PC-3 (cell line): ENCODE measurements around the gene SAMD10. TPM values are rescaled to one million over a fixed set of nuclear protein-coding genes. Genes with fewer than 3 reads are reported as not detected.

Experiments used
- ATAC-seq: fragments of 200-7000 bp; cut with Tn5 transposase; 2 replicates; pipeline ENCODE4 v1.9.1; 2020; ENCODE audit warnings: mild to moderate bottlenecking, moderate library complexity
- BruUV-seq: library from RNA; stranded (reverse); fragments of 400-500 nt; replicated peaks from 2 replicates; lab custom pipeline; 2021; lab: Mats Ljungman, UMichigan
- CTCF ChIA-PET: fragments of 300-600 bp; sonication (Branson Sonifier 250); formaldehyde crosslinking; loops from one replicate; lab custom pipeline; 2022; ENCODE audit warnings: antibody characterized with exemption; lab: Charles Lee
- POLR2A ChIA-PET: fragments of 300-600 bp; sonication (Branson Sonifier 250); formaldehyde crosslinking; loops from one replicate; lab custom pipeline; 2022; ENCODE audit warnings: antibody characterized with exemption; ENCODE audit not compliant: unreplicated experiment; lab: Charles Lee
- DNase-seq: peaks from one replicate; pipeline ENCODE4 v3.0.0-alpha.2; 2015
- H2AFZ ChIP-seq: fragments of 300-600 bp; sonication (generic); 2 replicates; pipeline ENCODE4 v1.6.0; 2016; ENCODE audit warnings: antibody characterized with exemption, low read length
- H3F3A ChIP-seq: fragments of 300-600 bp; sonication (generic); one replicate; pipeline ENCODE4 v1.6.0; 2017; ENCODE audit warnings: antibody characterized with exemption, low read length, control low read depth, mild to moderate bottlenecking; ENCODE audit not compliant: unreplicated experiment
- H3K27ac ChIP-seq: fragments of 300-600 bp; sonication (generic); 2 replicates; pipeline ENCODE4 v1.5.1; 2016; ENCODE audit warnings: mild to moderate bottlenecking, low read length
- H3K27me3 ChIP-seq: fragments of 300-600 bp; sonication (generic); 2 replicates; pipeline ENCODE4 v1.6.1; 2016; ENCODE audit warnings: low read length, mixed read lengths
- H3K36me3 ChIP-seq: fragments of 300-600 bp; sonication (generic); 2 replicates; pipeline ENCODE4 v1.6.1; 2016; ENCODE audit warnings: low read depth, mixed run types, low read length, mixed read lengths
- H3K4me1 ChIP-seq: fragments of 300-600 bp; sonication (generic); 2 replicates; pipeline ENCODE4 v1.5.1; 2016; ENCODE audit warnings: low read length; ENCODE audit not compliant: insufficient read depth
- H3K4me2 ChIP-seq: fragments of 300-600 bp; sonication (generic); 2 replicates; pipeline ENCODE4 v1.6.0; 2016; ENCODE audit warnings: low read length
- H3K4me3 ChIP-seq: fragments of 300-600 bp; sonication (generic); 2 replicates; pipeline ENCODE4 v1.5.1; 2016; ENCODE audit warnings: mild to moderate bottlenecking, low read length, mixed read lengths
- H3K79me2 ChIP-seq: fragments of 300-600 bp; sonication (generic); 2 replicates; pipeline ENCODE4 v1.6.1; 2017; ENCODE audit warnings: low read length, mixed read lengths
- H3K9ac ChIP-seq: fragments of 300-600 bp; sonication (generic); 2 replicates; pipeline ENCODE4 v1.6.0; 2016; ENCODE audit warnings: mild to moderate bottlenecking, low read length
- H3K9me2 ChIP-seq: fragments of 300-600 bp; sonication (generic); replicated peaks from 2 replicates; pipeline ENCODE4 v1.6.1; 2016; ENCODE audit warnings: mixed run types, low read length, mixed read lengths
- H3K9me3 ChIP-seq: fragments of 300-600 bp; sonication (generic); 2 replicates; pipeline ENCODE4 v1.6.1; 2016; ENCODE audit warnings: low read length, mixed read lengths
- H4K20me1 ChIP-seq: fragments of 300-600 bp; sonication (generic); 2 replicates; pipeline ENCODE4 v1.6.1; 2016; ENCODE audit warnings: low read length, mixed read lengths
- CTCF ChIP-seq: fragments of 300-600 bp; sonication (generic); conservative IDR thresholded peaks from 2 replicates; pipeline ENCODE4 v1.5.1; 2017; ENCODE audit warnings: antibody characterized with exemption, low read depth, mild to moderate bottlenecking, low read length
- EZH2 ChIP-seq: fragments of 300-600 bp; sonication (generic); IDR thresholded peaks from one replicate; pipeline ENCODE4 v1.6.1; 2017; ENCODE audit warnings: antibody characterized with exemption, mild to moderate bottlenecking, low read length; ENCODE audit not compliant: unreplicated experiment
- EZH2phosphoT487 ChIP-seq: fragments of 300-600 bp; sonication (generic); IDR thresholded peaks from 2 replicates; pipeline ENCODE4 v1.6.1; 2018; ENCODE audit warnings: mild to moderate bottlenecking, antibody characterized with exemption, low read length, borderline replicate concordance
- intact Hi-C: fragments of 100-400 bp; cut with micrococcal nuclease; formaldehyde crosslinking; loops from 2 replicates; pipeline ENCODE4 v1.9.0; 2023
- total RNA-seq: library from RNA; depleted of rRNA; stranded (reverse); fragments of >200 nt; gene quantifications from 2 replicates; pipeline ENCODE4 v1.2.3, GENCODE V29; 2014

The SAMD10 gene
- total RNA-seq, 1 experiment from 2014 or later: 7.4 TPM

- H4K20me1 ChIP-seq: no peaks in the 10 kb centered on the region
- ATAC-seq: no peak
- H3K4me2 ChIP-seq: no peak overlapping the region
- POLR2A ChIA-PET: no interaction called here
- peaks cover 5% of the 10 kb centered on the region; the same call in 1 of the 2 replicates for H3K36me3 ChIP-seq
- H3K27me3 ChIP-seq: no peaks in the 10 kb centered on the region
- TF ChIP-seq CTCF: no peak
- no peak for TF ChIP-seq EZH2
- TF ChIP-seq EZH2phosphoT487: no peak
- H3K4me1 ChIP-seq: no peaks in the 10 kb centered on the region
- no peak for DNase-seq
- intact Hi-C loops: no loop called here
- H3K9ac ChIP-seq: no peak overlapping the region
- no peak overlapping the region for H3K4me3 ChIP-seq
- peaks cover 6% of the 10 kb centered on the region for H3K79me2 ChIP-seq
- CTCF ChIA-PET: no interaction called here
- no peak overlapping the region for H3K27ac ChIP-seq
- no TSS peak for BruUV-seq
- no peak overlapping the region for H2AFZ ChIP-seq
- no peaks in the 10 kb centered on the region for H3K9me2 ChIP-seq
- no peaks in the 10 kb centered on the region for H3K9me3 ChIP-seq
- H3F3A ChIP-seq: no peaks in the 10 kb centered on the region
These were observed 16.1 kb downstream of the SAMD10 start for GRCh38 chr20:63963348-63963741.

DNA sequence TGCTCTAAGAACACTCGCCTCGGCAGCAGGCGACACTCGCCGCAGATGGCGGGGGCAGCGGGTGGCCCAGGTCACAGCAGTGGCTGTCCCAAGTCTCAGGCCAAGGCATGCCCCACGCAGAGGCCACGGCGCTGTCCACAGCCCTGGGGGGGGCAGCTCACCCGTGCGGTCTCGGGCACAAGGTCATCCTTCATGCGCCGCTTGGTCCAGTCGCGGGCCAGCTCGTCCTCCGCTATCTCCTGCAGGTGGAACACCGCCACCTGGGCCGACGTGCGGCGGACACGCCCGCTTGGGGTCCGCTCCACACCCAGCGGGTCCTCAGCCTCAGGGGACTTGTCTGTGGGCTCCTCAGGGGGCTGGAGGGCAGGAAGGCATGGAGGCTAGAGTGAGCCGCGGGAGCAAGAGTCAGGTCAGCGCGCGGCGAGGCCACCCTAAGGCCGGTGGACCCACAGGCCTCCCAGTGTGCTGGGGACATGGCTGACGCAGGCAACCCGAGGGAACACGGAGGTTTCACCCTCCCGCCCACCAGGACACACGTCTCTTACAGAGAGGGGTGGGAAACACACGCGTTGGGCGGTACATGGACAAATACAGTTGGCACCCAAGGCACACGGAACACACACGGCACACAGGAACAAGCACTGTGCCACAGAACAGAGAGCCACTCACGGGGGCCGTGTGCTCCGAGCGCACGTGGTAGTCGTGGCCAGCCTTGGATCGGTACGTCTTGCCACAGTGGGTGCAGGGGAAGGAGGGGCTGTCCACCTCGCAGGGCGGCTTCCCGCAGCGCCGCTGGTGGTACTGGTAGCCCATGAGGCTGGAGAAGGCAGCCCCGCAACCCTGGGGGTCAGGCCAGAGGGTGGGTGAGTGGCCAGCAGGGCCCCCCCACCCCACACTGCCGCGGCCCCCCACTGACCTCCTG is 16.8 kb downstream of the SAMD10 start:
- Histone ChIP-seq H3K9ac (no peak overlapping the region), H3K9me3 (no peaks in the 10 kb centered on the region), H3K9me2 (no peaks in the 10 kb centered on the region), H3K27me3 (no peaks in the 10 kb centered on the region), H2AFZ (no peak overlapping the region), H3K4me1 (peaks cover 3% of the 10 kb centered on the region; the same call in 1 of the 2 replicates), H3F3A (no peaks in the 10 kb centered on the region), H3K4me2 (no peak overlapping the region), H3K27ac (no peak overlapping the region), H3K36me3 (peaks cover 5% of the 10 kb centered on the region; the same call in 1 of the 2 replicates), H3K4me3 (no peak overlapping the region), H4K20me1 (no peaks in the 10 kb centered on the region), H3K79me2 (no peaks in the 10 kb centered on the region)
- no peak for TF ChIP-seq CTCF
- TF ChIP-seq EZH2: no peak
- TF ChIP-seq EZH2phosphoT487: no peak
- ChIA-PET CTCF (no interaction called here), POLR2A (no interaction called here)
- ATAC-seq (no peak), DNase-seq (no peak)
- intact Hi-C loops: no loop called here
- no TSS peak for BruUV-seq
